SU-DHL-6 (cell line): Measurements from ENCODE around the gene SPECC1.

Source experiments
- H2AFZ ChIP-seq: fragments of 200-600 bp; sonication (generic); 2 replicates; pipeline ENCODE4 v1.6.1; 2014; ENCODE audit warnings: low read depth, mild to moderate bottlenecking, moderate library complexity, mixed read lengths, antibody characterized with exemption, low read length; ENCODE audit not compliant: severe bottlenecking
- H3F3A ChIP-seq: fragments of 200-600 bp; shearing (Covaris generic); 2 replicates; pipeline ENCODE4 v1.6.0; 2016; ENCODE audit warnings: antibody characterized with exemption, mild to moderate bottlenecking; ENCODE audit not compliant: insufficient read depth
- H3K27ac ChIP-seq: fragments of 200-600 bp; sonication (generic); 2 replicates; pipeline ENCODE4 v1.5.1; 2016; ENCODE audit warnings: low read depth, mild to moderate bottlenecking, low read length, moderate library complexity, mixed read lengths
- H3K27me3 ChIP-seq: fragments of 200-600 bp; sonication (generic), shearing (Covaris generic); 2 replicates; pipeline ENCODE4 v1.6.0; 2014; ENCODE audit warnings: mild to moderate bottlenecking, low read length
- H3K36me3 ChIP-seq: fragments of 200-600 bp; sonication (generic); 2 replicates; pipeline ENCODE4 v1.6.1; 2014; ENCODE audit warnings: mild to moderate bottlenecking, low read length, mixed read lengths
- H3K4me2 ChIP-seq: fragments of 300-600, 200-600 bp; shearing (Covaris generic), sonication (generic); 2 replicates; pipeline ENCODE4 v1.6.0; 2014; ENCODE audit warnings: low read length, low read depth, mild to moderate bottlenecking; ENCODE audit not compliant: poor library complexity, severe bottlenecking
- H3K4me3 ChIP-seq: fragments of 200-600 bp; sonication (generic); 2 replicates; pipeline ENCODE4 v1.5.1; 2014; ENCODE audit warnings: antibody characterized with exemption, low read length, mild to moderate bottlenecking, mixed read lengths; ENCODE audit not compliant: insufficient read depth, poor library complexity, severe bottlenecking
- H3K79me2 ChIP-seq: fragments of 200-600 bp; sonication (generic); 2 replicates; pipeline ENCODE4 v1.6.1; 2014; ENCODE audit warnings: mild to moderate bottlenecking, low read length, moderate library complexity; ENCODE audit not compliant: insufficient read depth
- H3K9ac ChIP-seq: fragments of 200-600 bp; sonication (generic); 2 replicates; pipeline ENCODE4 v1.7.0; 2014; ENCODE audit warnings: mild to moderate bottlenecking, low read length
- H3K9me2 ChIP-seq: fragments of 200-600 bp; sonication (generic); replicated peaks from 2 replicates; pipeline ENCODE4 v1.6.1; 2014; ENCODE audit warnings: low read length; ENCODE audit not compliant: insufficient read depth
- H3K9me3 ChIP-seq: fragments of 200-600 bp; sonication (generic); 2 replicates; pipeline ENCODE4 v1.6.1; 2014; ENCODE audit warnings: low read length, mixed read lengths; ENCODE audit not compliant: insufficient read depth
- H4K20me1 ChIP-seq: fragments of 200-600 bp; sonication (generic); 2 replicates; pipeline ENCODE4 v1.6.1; 2014; ENCODE audit warnings: low read depth, mild to moderate bottlenecking, antibody characterized with exemption, low read length, moderate library complexity, mixed read lengths
- EZH2phosphoT487 ChIP-seq: fragments of 200-600 bp; sonication (generic), shearing (Covaris generic); conservative IDR thresholded peaks from 2 replicates; pipeline ENCODE4 v1.6.1; 2018; ENCODE audit warnings: mild to moderate bottlenecking, antibody characterized with exemption, low read length, moderate library complexity, mixed read lengths
- TF ChIP-seq, protein P1 (sequence below): fragments of 200-600 bp; sonication (generic); IDR thresholded peaks from one replicate; pipeline ENCODE4 v1.5.1; 2017; ENCODE audit warnings: antibody characterized with exemption, mild to moderate bottlenecking, low read length, moderate library complexity; ENCODE audit not compliant: insufficient read depth, poor library complexity, severe bottlenecking

Gene SPECC1

DNA sequence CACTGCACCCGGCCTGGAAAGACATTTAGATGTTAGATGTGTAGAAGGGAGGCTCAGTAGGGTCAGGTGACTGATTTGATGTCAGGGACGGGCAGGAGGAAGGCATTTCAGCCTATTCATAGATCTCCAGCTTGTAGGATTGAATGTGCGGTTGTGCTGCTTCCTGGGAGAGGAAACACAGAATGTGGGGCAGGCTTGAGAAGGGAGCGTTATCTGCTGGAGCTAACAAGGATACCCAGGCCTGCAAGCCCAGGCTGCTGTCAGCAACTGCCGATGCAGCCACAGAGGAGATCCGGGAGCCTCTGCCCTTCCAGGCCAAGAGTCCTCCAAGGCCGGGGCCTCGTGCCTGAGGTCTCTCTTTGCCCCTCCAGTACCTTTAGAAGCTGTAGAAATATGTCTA is 205.6 kb downstream of the SPECC1 start:
- Histone ChIP-seq H2AFZ (no peak overlapping the region), H3K36me3 (no peaks in the 10 kb centered on the region), H4K20me1 (no peaks in the 10 kb centered on the region), H3K4me2 (no peak overlapping the region), H3K27ac (no peak overlapping the region), H3F3A (no peaks in the 10 kb centered on the region), H3K9ac (no peak overlapping the region), H3K9me3 (no peaks in the 10 kb centered on the region), H3K27me3 (no peaks in the 10 kb centered on the region; the same call in 1 of the 2 replicates), H3K9me2 (no peaks in the 10 kb centered on the region), H3K4me3 (no peak overlapping the region), H3K79me2 (no peaks in the 10 kb centered on the region)
- TF ChIP-seq EZH2phosphoT487, result no peak
- TF ChIP-seq, protein P1, sequence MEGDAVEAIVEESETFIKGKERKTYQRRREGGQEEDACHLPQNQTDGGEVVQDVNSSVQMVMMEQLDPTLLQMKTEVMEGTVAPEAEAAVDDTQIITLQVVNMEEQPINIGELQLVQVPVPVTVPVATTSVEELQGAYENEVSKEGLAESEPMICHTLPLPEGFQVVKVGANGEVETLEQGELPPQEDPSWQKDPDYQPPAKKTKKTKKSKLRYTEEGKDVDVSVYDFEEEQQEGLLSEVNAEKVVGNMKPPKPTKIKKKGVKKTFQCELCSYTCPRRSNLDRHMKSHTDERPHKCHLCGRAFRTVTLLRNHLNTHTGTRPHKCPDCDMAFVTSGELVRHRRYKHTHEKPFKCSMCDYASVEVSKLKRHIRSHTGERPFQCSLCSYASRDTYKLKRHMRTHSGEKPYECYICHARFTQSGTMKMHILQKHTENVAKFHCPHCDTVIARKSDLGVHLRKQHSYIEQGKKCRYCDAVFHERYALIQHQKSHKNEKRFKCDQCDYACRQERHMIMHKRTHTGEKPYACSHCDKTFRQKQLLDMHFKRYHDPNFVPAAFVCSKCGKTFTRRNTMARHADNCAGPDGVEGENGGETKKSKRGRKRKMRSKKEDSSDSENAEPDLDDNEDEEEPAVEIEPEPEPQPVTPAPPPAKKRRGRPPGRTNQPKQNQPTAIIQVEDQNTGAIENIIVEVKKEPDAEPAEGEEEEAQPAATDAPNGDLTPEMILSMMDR, result no peak

DNA sequence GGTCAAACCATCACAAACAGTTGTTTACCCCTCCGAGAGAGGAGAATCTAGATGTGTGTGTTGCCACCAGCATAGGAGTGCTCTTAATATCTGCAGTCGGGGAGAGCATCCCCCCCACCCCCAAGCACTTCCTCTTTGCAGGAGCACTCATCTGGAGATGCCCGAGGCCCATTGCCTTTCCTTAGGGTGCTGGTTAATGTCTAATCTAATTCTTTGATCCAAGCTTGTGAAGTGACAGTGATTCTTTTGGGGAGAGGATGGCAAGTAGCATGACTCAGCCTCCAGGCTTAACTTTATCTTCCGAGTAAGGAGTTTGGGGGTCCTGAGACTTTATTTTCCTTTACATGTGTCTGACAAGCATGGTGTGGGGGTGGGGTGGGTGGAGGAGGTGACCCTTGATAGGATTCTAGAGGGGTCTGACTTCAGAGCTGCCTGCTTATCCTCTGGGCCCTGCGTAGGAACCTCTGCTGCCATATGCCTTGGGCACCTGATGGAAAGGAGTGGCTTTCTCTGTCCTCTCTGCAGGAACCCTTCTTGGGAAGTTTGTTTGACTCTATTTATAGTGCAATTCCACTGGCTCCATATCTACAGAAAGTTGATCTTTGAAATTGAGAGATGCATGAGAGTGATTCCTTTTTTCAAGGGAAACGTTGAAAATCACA is 207.1 kb downstream of the SPECC1 start:
- no peak overlapping the region for H3K27ac ChIP-seq
- no peaks in the 10 kb centered on the region for H3F3A ChIP-seq
- no peaks in the 10 kb centered on the region for H3K36me3 ChIP-seq
- no peaks in the 10 kb centered on the region for H3K79me2 ChIP-seq
- H3K27me3 ChIP-seq, result no peaks in the 10 kb centered on the region
- H3K4me3 ChIP-seq, result no peak overlapping the region
- no peaks in the 10 kb centered on the region for H3K9me3 ChIP-seq
- H3K9me2 ChIP-seq, result no peaks in the 10 kb centered on the region
- H3K9ac ChIP-seq, result no peak overlapping the region
- no peak overlapping the region for H2AFZ ChIP-seq
- no peak for TF ChIP-seq EZH2phosphoT487
- TF ChIP-seq, protein P1, result no peak
- no peaks in the 10 kb centered on the region for H4K20me1 ChIP-seq
- no peak overlapping the region for H3K4me2 ChIP-seq

DNA sequence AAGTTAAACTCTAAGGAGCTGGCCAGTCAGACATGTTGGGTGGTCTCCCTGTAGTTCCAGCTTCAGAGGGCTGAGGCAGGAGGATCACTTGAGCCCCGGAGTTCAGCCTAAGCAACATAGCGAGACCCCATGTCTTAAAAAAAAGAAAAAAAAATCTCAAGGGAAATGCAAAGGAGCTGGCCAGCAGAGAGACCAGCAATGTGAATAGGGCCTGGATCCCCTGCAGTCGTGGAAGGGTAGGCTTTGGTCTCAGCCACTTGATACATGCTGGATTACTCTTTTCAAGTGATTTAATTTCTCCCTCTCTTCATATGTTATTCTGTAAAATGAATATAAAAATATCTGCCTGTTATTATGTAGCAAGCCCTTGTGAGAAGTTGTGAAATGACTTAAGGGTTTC is 207.7 kb downstream of the SPECC1 start:
- no peaks in the 10 kb centered on the region for H3K79me2 ChIP-seq
- no peak for TF ChIP-seq EZH2phosphoT487
- TF ChIP-seq, protein P1, result no peak
- no peak overlapping the region for H3K9ac ChIP-seq
- H3K9me3 ChIP-seq, result no peaks in the 10 kb centered on the region
- H3K9me2 ChIP-seq, result no peaks in the 10 kb centered on the region
- H3K27ac ChIP-seq, result no peak overlapping the region
- H2AFZ ChIP-seq, result no peak overlapping the region
- no peak overlapping the region for H3K4me2 ChIP-seq
- no peaks in the 10 kb centered on the region for H3F3A ChIP-seq
- no peaks in the 10 kb centered on the region for H4K20me1 ChIP-seq
- H3K4me3 ChIP-seq, result no peak overlapping the region
- no peaks in the 10 kb centered on the region for H3K36me3 ChIP-seq
- H3K27me3 ChIP-seq, result no peaks in the 10 kb centered on the region
